Ovary (tissue), 3 donors: ENCODE measurements around the gene ENGASE.
A peak's percentile ranks its signal among the peaks of the same experiment; 100 is the strongest.

Experiments used
- CTCF ChIP-seq, 3 donors: fragments of 450-650 bp in 2 of 3; fragments of 200-600 bp in 1 of 3; IDR thresholded peaks; one replicate each; pipeline versions ENCODE4 v1.5.1 to v1.8.0; 2016 to 2022; ENCODE audit warnings: antibody characterized with exemption in 3 of 3, mild to moderate bottlenecking in 1 of 3
- EP300 ChIP-seq: sonication (generic); formaldehyde crosslinking; IDR thresholded peaks from one replicate; pipeline ENCODE4 v1.6.1; 2017; ENCODE audit warnings: antibody characterized with exemption
- POLR2A ChIP-seq: fragments of 450-650 bp; IDR thresholded peaks from one replicate; pipeline ENCODE4 v1.6.1; 2017; ENCODE audit warnings: antibody characterized with exemption, mild to moderate bottlenecking, moderate library complexity
- donor health status: DM: no; HTN: no; CAD: no.

GRCh38 chr17:79038545-79039135 lies 36.0 kb upstream of the ENGASE start:
- TF ChIP-seq POLR2A (no peak), CTCF (IDR thresholded peaks at IDR 0.05) (no peak), EP300 (peak; percentile 50)
